ENCODE results near the gene CLIC1.

DNA sequence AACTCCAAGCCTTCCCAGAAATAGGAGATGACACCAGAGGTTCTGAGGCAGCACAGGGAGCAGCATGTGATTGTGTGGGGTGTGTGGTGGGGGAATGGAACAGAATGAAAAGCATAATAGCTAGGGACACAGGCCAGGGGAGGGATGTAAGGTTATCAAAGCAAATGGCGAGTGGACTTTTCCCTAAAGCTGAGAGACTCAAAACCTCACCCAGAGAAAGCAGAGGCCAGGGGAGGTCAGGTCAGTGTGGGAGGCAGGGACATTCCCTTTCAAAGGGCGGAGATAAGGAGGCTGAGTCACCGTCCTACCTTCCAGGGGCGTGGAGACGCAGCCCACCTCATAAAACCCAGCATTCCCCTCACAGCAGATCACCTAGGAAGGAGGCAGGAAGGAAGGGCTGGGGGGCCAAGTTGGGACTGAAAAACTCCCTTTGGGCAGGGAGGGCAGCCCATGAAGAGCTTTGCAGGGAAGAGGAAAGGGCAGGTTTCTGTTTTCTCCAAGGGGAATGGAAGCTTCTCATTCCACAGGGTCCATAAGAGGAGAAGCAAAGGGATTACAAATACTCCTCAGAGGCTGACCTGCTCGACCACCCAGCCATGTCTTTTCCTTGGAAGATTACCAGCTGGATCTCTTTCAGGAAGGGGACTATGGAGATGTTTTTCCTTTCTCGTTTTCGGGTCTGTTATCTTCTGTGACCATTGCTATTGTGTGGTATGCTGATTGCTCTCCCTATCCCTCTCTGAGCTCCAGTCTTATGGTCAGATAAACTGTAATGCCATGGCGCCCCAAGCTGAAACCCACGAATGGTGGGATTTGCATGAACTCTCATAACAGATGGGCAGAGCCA, 45.9 kb downstream of the CLIC1 start:
- TF ChIP-seq, protein P1, sequence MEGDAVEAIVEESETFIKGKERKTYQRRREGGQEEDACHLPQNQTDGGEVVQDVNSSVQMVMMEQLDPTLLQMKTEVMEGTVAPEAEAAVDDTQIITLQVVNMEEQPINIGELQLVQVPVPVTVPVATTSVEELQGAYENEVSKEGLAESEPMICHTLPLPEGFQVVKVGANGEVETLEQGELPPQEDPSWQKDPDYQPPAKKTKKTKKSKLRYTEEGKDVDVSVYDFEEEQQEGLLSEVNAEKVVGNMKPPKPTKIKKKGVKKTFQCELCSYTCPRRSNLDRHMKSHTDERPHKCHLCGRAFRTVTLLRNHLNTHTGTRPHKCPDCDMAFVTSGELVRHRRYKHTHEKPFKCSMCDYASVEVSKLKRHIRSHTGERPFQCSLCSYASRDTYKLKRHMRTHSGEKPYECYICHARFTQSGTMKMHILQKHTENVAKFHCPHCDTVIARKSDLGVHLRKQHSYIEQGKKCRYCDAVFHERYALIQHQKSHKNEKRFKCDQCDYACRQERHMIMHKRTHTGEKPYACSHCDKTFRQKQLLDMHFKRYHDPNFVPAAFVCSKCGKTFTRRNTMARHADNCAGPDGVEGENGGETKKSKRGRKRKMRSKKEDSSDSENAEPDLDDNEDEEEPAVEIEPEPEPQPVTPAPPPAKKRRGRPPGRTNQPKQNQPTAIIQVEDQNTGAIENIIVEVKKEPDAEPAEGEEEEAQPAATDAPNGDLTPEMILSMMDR (optimal IDR thresholded peaks at IDR 0.05 in 1 of 3, IDR thresholded peaks at IDR 0.05 in 1 of 3, conservative IDR thresholded peaks at IDR 0.05 in 1 of 3; ENCODE audit: extremely low read depth in 1 of 3, insufficient read depth in 2 of 3, low read length in 3 of 3), result no peak
- TF ChIP-seq EZH2 (IDR thresholded peaks at IDR 0.05; ENCODE audit: low read length), result no peak

Measured in keratinocyte (primary cell).